Cardiac muscle cell (in vitro differentiated cells and primary cell): ENCODE results near the gene HPSE2. TPM values are rescaled to one million over a fixed set of nuclear protein-coding genes. Genes with fewer than 3 reads are reported as not detected.

Experiments
- DNase-seq, 2 donors: peaks; one replicate each; pipeline versions ENCODE4 v3.0.0 to v3.0.0-alpha.2; 2010 to 2017; ENCODE audit warnings: low read depth in 1 of 2, low spot score in 1 of 2
- H3K27ac ChIP-seq: fragments of 200-600 bp; sonication (generic); 2 replicates; pipeline ENCODE4 v1.5.1; 2016
- H3K27me3 ChIP-seq: fragments of 200-600 bp; sonication (generic); 2 replicates; pipeline ENCODE4 v1.6.0; 2016; ENCODE audit warnings: control low read depth
- H3K36me3 ChIP-seq: fragments of 200-600 bp; sonication (generic); 2 replicates; pipeline ENCODE4 v1.5.1; 2016; ENCODE audit warnings: control low read depth
- H3K4me1 ChIP-seq: fragments of 200-600 bp; sonication (generic); 2 replicates; pipeline ENCODE4 v1.8.1; 2017; ENCODE audit warnings: low read depth, mild to moderate bottlenecking, mixed run types
- H3K4me3 ChIP-seq: fragments of 200-600 bp; sonication (generic); 2 replicates; pipeline ENCODE4 v1.5.1; 2016; ENCODE audit warnings: mild to moderate bottlenecking
- H3K9me3 ChIP-seq: fragments of 200-600 bp; sonication (generic); 2 replicates; pipeline ENCODE4 v1.5.1; 2017; ENCODE audit warnings: low read depth, mild to moderate bottlenecking, control low read depth
- CTCF ChIP-seq: IDR thresholded peaks from 2 replicates; pipeline ENCODE4 v1.5.1; 2012; ENCODE audit warnings: low read depth, mild to moderate bottlenecking, low read length
- polyA plus RNA-seq: library from polyadenylated mRNA; unstranded; fragments of >200 nt; fragmentation: Nextera tagmentation; extraction: Ambion mirVana; gene quantifications from 2 replicates; pipeline ENCODE4 v1.2.1, GENCODE V29; 2016
- total RNA-seq: library from RNA; depleted of rRNA; stranded (reverse); fragments of >200 nt; gene quantifications from 2 replicates; pipeline ENCODE4 v1.2.3, GENCODE V29; 2016

Gene HPSE2
- total and polyA plus RNA-seq, 2 experiments from 2014 or later, result 0.87 to 6.1 TPM

- Histone ChIP-seq H3K27me3 (no peaks in the 10 kb centered on the region), H3K9me3 (no peaks in the 10 kb centered on the region), H3K4me1 (no peaks in the 10 kb centered on the region), H3K27ac (no peak overlapping the region), H3K4me3 (no peak overlapping the region), H3K36me3 (no peaks in the 10 kb centered on the region)
- DNase-seq, result no peak
- TF ChIP-seq CTCF, result no peak
Observed at GRCh38 chr10:98623176-98623575, 612.5 kb downstream of the HPSE2 start.

GRCh38 chr10:98621630-98622029 is 614.0 kb downstream of the HPSE2 start:
- DNase-seq, result no peak
- Histone ChIP-seq H3K27ac (no peak overlapping the region), H3K4me3 (no peak overlapping the region)

GRCh38 chr10:98620503-98620902 is 615.1 kb downstream of the HPSE2 start:
- Histone ChIP-seq H3K9me3 (no peaks in the 10 kb centered on the region), H3K36me3 (no peaks in the 10 kb centered on the region), H3K27ac (no peak overlapping the region), H3K27me3 (no peaks in the 10 kb centered on the region), H3K4me1 (no peaks in the 10 kb centered on the region), H3K4me3 (no peak overlapping the region)
- no peak for DNase-seq
- TF ChIP-seq CTCF, result no peak

More at GRCh38 chr10:98621630-98622029, 614.0 kb downstream of the HPSE2 start:
- Histone ChIP-seq H3K4me1 (no peaks in the 10 kb centered on the region), H3K9me3 (no peaks in the 10 kb centered on the region), H3K27me3 (no peaks in the 10 kb centered on the region), H3K36me3 (no peaks in the 10 kb centered on the region)
- no peak for TF ChIP-seq CTCF

GRCh38 chr10:98619446-98619845 is 616.2 kb downstream of the HPSE2 start:
- no peaks in the 10 kb centered on the region for H3K36me3 ChIP-seq
- no peak overlapping the region for H3K4me3 ChIP-seq

GRCh38 chr10:98617906-98618520 is 617.6 kb downstream of the HPSE2 start:
- Histone ChIP-seq H3K27me3 (no peaks in the 10 kb centered on the region), H3K9me3 (no peaks in the 10 kb centered on the region), H3K4me1 (no peaks in the 10 kb centered on the region), H3K27ac (no peak overlapping the region), H3K36me3 (no peaks in the 10 kb centered on the region), H3K4me3 (no peak overlapping the region)
- no peak for DNase-seq
- TF ChIP-seq CTCF, result no peak

More at GRCh38 chr10:98619446-98619845, 616.2 kb downstream of the HPSE2 start:
- TF ChIP-seq CTCF, result no peak
- Histone ChIP-seq H3K4me1 (no peaks in the 10 kb centered on the region), H3K27ac (no peak overlapping the region), H3K9me3 (no peaks in the 10 kb centered on the region), H3K27me3 (no peaks in the 10 kb centered on the region)
- no peak for DNase-seq

- Histone ChIP-seq H3K36me3 (no peaks in the 10 kb centered on the region), H3K27ac (no peak overlapping the region), H3K4me3 (no peak overlapping the region), H3K9me3 (no peaks in the 10 kb centered on the region), H3K4me1 (peaks cover 2% of the 10 kb centered on the region), H3K27me3 (no peaks in the 10 kb centered on the region)
- no peak for DNase-seq
- no peak for TF ChIP-seq CTCF
Observed at GRCh38 chr10:98613446-98613845, 622.2 kb downstream of the HPSE2 start.
